Colonic mucosa (tissue), 4 donors: ENCODE measurements around the gene AKR1B15. TPM values are rescaled to one million over a fixed set of nuclear protein-coding genes. Genes with fewer than 3 reads are reported as not detected.

Source experiments
- DNase-seq: peaks from one replicate; pipeline ENCODE4 v3.0.0-alpha.2; 2020
- H3K27ac ChIP-seq: fragments of 200-600 bp; one replicate; pipeline ENCODE4 v1.8.0; 2021
- H3K27me3 ChIP-seq: fragments of 200-600 bp; one replicate; pipeline ENCODE4 v1.8.0; 2021
- H3K36me3 ChIP-seq: fragments of 200-600 bp; one replicate; pipeline ENCODE4 v1.8.0; 2021
- H3K4me1 ChIP-seq: fragments of 200-600 bp; one replicate; pipeline ENCODE4 v1.8.0; 2021; ENCODE audit warnings: mild to moderate bottlenecking
- H3K4me3 ChIP-seq: fragments of 200-600 bp; one replicate; pipeline ENCODE4 v1.8.0; 2021
- H3K9ac ChIP-seq, 2 donors: one replicate each; pipeline ENCODE4 v1.7.0; 2013; ENCODE audit warnings: control low read depth in 2 of 2, low read depth in 2 of 2, low read length in 2 of 2
- H3K9me3 ChIP-seq: fragments of 200-600 bp; one replicate; pipeline ENCODE4 v1.8.0; 2021
- intact Hi-C: fragments of 100-400 bp; cut with DNase I; formaldehyde crosslinking; loops from one replicate; pipeline ENCODE4 v1.14.1; 2022
- total RNA-seq, 2 donors: library from RNA; stranded (reverse); fragmentation: NEBNext Ultra II Directional in 1 of 2; extraction: Animal tissue kit (Norgen Biotek cat#: 25700) in 1 of 2; gene quantifications; one replicate each; pipeline ENCODE4 v1.2.1, GENCODE V29; 2021
- TF ChIP-seq, protein P1 (sequence below): fragments of 200-600 bp; IDR thresholded peaks from one replicate; pipeline ENCODE4 v1.8.0; 2022; ENCODE audit warnings: antibody characterized with exemption, mild to moderate bottlenecking
- donor health status: healthy.
- donor health status: DM: no; HTN: no; CAD: no.
- donor health status: DM: no; HTN: no; CAD: no.

The AKR1B15 gene
- 10 to 100 TPM in 1 of 2 donors, 1 to 10 TPM in 1; 6.5 to 10.6 TPM for total RNA-seq

DNA sequence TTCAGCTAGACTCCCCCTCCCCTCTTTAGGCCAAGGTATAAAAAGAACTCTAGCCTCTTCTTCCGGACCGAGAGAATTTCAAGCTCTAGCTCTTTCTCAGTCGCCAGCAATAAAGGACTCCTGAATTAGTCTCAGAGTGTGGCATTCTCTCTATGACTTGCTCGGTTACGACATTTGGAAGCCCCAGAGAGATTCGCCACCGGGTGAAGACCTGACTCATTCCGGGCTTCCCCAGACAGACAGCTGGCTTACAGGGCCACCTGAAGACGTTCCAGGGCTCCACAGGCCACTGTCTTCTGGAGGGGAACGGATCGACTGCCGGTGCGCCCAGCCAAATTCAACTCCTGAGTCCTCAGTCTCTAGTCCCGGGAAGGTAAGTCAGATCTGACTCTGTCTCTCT lies at the start of gene AKR1B15:
Gene AKR1B15, plus strand, starts transcription at position 234 of the 400 bp plus-strand sequence. CDS start 15,510 bp downstream, outside the sequence.
- no peak within 1 kb of the TSS for H3K4me3 ChIP-seq
- no peak within 1 kb of the TSS for H3K9ac ChIP-seq
- no peak for DNase-seq
- no peaks in the 10 kb centered on the region for H3K9me3 ChIP-seq
- no peaks in the 10 kb centered on the region for H3K4me1 ChIP-seq
- H3K27me3 ChIP-seq, result no peaks in the 10 kb centered on the region
- intact Hi-C loops, result loop anchor here (2.0 kb wide), 1 partner anchor 30 kb away; no protein-coding TSS in a partner anchor
- no peaks in the 10 kb centered on the region for H3K36me3 ChIP-seq
- H3K27ac ChIP-seq, result no peak within 1 kb of the TSS
- TF ChIP-seq, protein P1, sequence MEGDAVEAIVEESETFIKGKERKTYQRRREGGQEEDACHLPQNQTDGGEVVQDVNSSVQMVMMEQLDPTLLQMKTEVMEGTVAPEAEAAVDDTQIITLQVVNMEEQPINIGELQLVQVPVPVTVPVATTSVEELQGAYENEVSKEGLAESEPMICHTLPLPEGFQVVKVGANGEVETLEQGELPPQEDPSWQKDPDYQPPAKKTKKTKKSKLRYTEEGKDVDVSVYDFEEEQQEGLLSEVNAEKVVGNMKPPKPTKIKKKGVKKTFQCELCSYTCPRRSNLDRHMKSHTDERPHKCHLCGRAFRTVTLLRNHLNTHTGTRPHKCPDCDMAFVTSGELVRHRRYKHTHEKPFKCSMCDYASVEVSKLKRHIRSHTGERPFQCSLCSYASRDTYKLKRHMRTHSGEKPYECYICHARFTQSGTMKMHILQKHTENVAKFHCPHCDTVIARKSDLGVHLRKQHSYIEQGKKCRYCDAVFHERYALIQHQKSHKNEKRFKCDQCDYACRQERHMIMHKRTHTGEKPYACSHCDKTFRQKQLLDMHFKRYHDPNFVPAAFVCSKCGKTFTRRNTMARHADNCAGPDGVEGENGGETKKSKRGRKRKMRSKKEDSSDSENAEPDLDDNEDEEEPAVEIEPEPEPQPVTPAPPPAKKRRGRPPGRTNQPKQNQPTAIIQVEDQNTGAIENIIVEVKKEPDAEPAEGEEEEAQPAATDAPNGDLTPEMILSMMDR, result no peak

DNA sequence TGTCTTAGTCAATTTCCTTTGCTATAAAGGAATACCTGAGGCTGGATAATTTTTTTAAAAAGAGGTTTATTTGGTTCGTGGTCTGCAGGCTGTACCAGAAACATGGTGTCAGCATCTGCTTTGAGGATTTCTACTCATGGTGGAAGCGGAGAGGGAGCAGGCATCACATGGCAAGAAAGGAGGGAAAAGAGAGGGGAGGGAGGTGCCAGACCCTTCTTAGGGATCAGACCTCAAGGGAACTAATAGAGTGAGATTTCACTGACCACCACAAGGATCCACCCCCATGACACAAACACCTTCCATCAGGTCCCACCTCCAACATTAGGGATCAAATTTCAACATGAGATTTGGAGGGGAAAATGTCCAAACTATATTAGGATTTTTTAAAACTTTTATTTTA lies 48.5 kb upstream of the AKR1B15 start:
- no peak for DNase-seq
- Histone ChIP-seq H3K9ac (no peak overlapping the region), H3K9me3 (no peaks in the 10 kb centered on the region), H3K27me3 (no peaks in the 10 kb centered on the region), H3K4me1 (no peaks in the 10 kb centered on the region), H3K36me3 (no peaks in the 10 kb centered on the region), H3K27ac (no peak overlapping the region), H3K4me3 (no peak overlapping the region)
- TF ChIP-seq, protein P1, result no peak
- intact Hi-C loops, result no loop called here

GRCh38 chr7:134500982-134501381 lies 47.9 kb upstream of the AKR1B15 start:
- TF ChIP-seq, protein P1, result no peak
- Histone ChIP-seq H3K9me3 (no peaks in the 10 kb centered on the region), H3K4me1 (no peaks in the 10 kb centered on the region), H3K9ac (no peak overlapping the region), H3K4me3 (no peak overlapping the region), H3K27me3 (no peaks in the 10 kb centered on the region), H3K36me3 (no peaks in the 10 kb centered on the region), H3K27ac (no peak overlapping the region)
- intact Hi-C loops, result no loop called here
- no peak for DNase-seq

- no peaks in the 10 kb centered on the region for H3K27me3 ChIP-seq
- DNase-seq, result peak; percentile 37
- H3K9me3 ChIP-seq, result no peaks in the 10 kb centered on the region
- intact Hi-C loops, result no loop called here
- H3K27ac ChIP-seq, result no peak overlapping the region
- H3K9ac ChIP-seq, result no peak overlapping the region
- H3K4me1 ChIP-seq, result no peaks in the 10 kb centered on the region
- TF ChIP-seq, protein P1, result no peak
- H3K4me3 ChIP-seq, result no peak overlapping the region
- no peaks in the 10 kb centered on the region for H3K36me3 ChIP-seq
Observed at GRCh38 chr7:134502463-134503371, 46.2 kb upstream of the AKR1B15 start.

DNA sequence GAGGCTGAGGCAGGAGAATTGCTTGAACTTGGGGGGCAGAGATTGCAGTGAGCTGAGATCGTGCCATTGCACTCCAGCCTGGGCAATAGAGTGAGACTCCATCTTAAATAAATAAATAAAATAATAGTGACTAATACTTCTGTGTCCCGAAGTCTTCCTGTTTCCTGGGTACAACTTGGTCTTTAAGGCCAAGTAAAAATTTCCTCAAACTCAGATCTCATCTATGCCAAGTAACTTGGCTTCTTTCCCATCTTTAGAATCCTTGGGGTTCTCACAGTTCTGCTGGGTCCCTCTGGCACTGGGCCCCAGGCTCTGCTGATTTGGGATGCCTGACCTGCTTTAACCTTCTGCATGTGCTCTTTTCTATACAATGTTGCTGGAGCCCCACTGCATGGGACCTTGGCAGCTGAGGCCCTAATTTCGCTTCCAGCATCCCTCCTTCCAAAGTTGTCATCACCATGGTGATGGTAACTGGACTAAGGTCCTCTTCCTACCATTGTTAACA lies 44.2 kb upstream of the AKR1B15 start:
- intact Hi-C loops, result no loop called here

More for the DNA sequence above, 44.2 kb upstream of the AKR1B15 start:
- TF ChIP-seq, protein P1, result no peak
- Histone ChIP-seq H3K4me1 (no peaks in the 10 kb centered on the region), H3K9ac (no peak overlapping the region), H3K9me3 (no peaks in the 10 kb centered on the region), H3K27me3 (no peaks in the 10 kb centered on the region), H3K36me3 (no peaks in the 10 kb centered on the region), H3K4me3 (no peak overlapping the region), H3K27ac (no peak overlapping the region)
- no peak for DNase-seq
